H9 (cell line): Measurements from ENCODE around the gene HAUS1. TPM values are rescaled to one million over a fixed set of nuclear protein-coding genes. Genes with fewer than 3 reads are reported as not detected.
A peak's percentile ranks its signal among the peaks of the same experiment; 100 is the strongest.

ENCODE experiments used
- DNase-seq: peaks from one replicate; pipeline ENCODE4 v3.0.0-alpha.2; 2017
- H2AFZ ChIP-seq: one replicate; pipeline ENCODE4 v1.6.1; 2013; ENCODE audit warnings: mild to moderate bottlenecking, low read length, control low read depth, moderate library complexity
- H2AK5ac ChIP-seq: 2 replicates; pipeline ENCODE4 v1.6.1; 2013; ENCODE audit warnings: low read length, control low read depth, mixed read lengths; ENCODE audit not compliant: insufficient read length
- H2BK120ac ChIP-seq: one replicate; pipeline ENCODE4 v1.6.1; 2013; ENCODE audit warnings: low read depth, mild to moderate bottlenecking, low read length, control low read depth, inconsistent platforms; ENCODE audit not compliant: poor library complexity, severe bottlenecking
- H2BK12ac ChIP-seq: 2 replicates; pipeline ENCODE4 v1.6.1; 2013; ENCODE audit warnings: low read length, control low read depth, mixed read lengths, low read depth; ENCODE audit not compliant: insufficient read length
- H2BK15ac ChIP-seq: 2 replicates; pipeline ENCODE4 v1.6.1; 2013; ENCODE audit warnings: low read depth, low read length, control low read depth
- H2BK20ac ChIP-seq: one replicate; pipeline ENCODE4 v1.6.1; 2013; ENCODE audit warnings: low read depth, mild to moderate bottlenecking, low read length, control low read depth, inconsistent platforms; ENCODE audit not compliant: poor library complexity, severe bottlenecking
- H2BK5ac ChIP-seq: 2 replicates; pipeline ENCODE4 v1.6.1; 2013; ENCODE audit warnings: low read length, control low read depth, mixed read lengths; ENCODE audit not compliant: insufficient read length
- H3K14ac ChIP-seq: 2 replicates; pipeline ENCODE4 v1.6.1; 2013; ENCODE audit warnings: low read length, control low read depth; ENCODE audit not compliant: insufficient read depth
- H3K18ac ChIP-seq: 2 replicates; pipeline ENCODE4 v1.6.1; 2013; ENCODE audit warnings: low read depth, mild to moderate bottlenecking, mixed read lengths, low read length, control low read depth; ENCODE audit not compliant: insufficient read length
- H3K23ac ChIP-seq: 2 replicates; pipeline ENCODE4 v1.6.1; 2013; ENCODE audit warnings: low read length, control low read depth, mixed read lengths, low read depth; ENCODE audit not compliant: insufficient read length
- H3K23me2 ChIP-seq: 2 replicates; pipeline ENCODE4 v1.6.1; 2013; ENCODE audit warnings: low read depth, mild to moderate bottlenecking, mixed read lengths, low read length, control low read depth; ENCODE audit not compliant: insufficient read length, poor library complexity, severe bottlenecking
- H3K27ac ChIP-seq: 2 replicates; pipeline ENCODE4 v1.5.1; 2013; ENCODE audit warnings: low read length, control low read depth, mixed read lengths, low read depth; ENCODE audit not compliant: insufficient read length
- H3K27me3 ChIP-seq: 2 replicates; pipeline ENCODE4 v1.6.1; 2013; ENCODE audit warnings: low read length, control low read depth, inconsistent platforms; ENCODE audit not compliant: insufficient read depth
- H3K4ac ChIP-seq: 2 replicates; pipeline ENCODE4 v1.6.1; 2013; ENCODE audit warnings: low read depth, mild to moderate bottlenecking, control low read depth, inconsistent platforms, low read length, moderate library complexity
- H3K4me1 ChIP-seq: 2 replicates; pipeline ENCODE4 v1.6.1; 2013; ENCODE audit warnings: low read length, control low read depth, inconsistent platforms; ENCODE audit not compliant: insufficient read depth
- H3K4me2 ChIP-seq: 2 replicates; pipeline ENCODE4 v1.6.1; 2013; ENCODE audit warnings: low read length, control low read depth, mixed read lengths; ENCODE audit not compliant: insufficient read length, insufficient read depth
- H3K56ac ChIP-seq: 2 replicates; pipeline ENCODE4 v1.6.1; 2013; ENCODE audit warnings: low read depth, mild to moderate bottlenecking, mixed read lengths, low read length, control low read depth; ENCODE audit not compliant: insufficient read length
- H3K79me1 ChIP-seq: 2 replicates; pipeline ENCODE4 v1.6.1; 2013; ENCODE audit warnings: low read depth, mild to moderate bottlenecking, moderate library complexity, low read length, control low read depth, inconsistent platforms; ENCODE audit not compliant: insufficient read depth, poor library complexity, severe bottlenecking
- H3K79me2 ChIP-seq: 2 replicates; pipeline ENCODE4 v1.6.1; 2013; ENCODE audit warnings: low read length, control low read depth, inconsistent platforms; ENCODE audit not compliant: insufficient read depth
- H3K9ac ChIP-seq: 2 replicates; pipeline ENCODE4 v1.6.1; 2013; ENCODE audit warnings: low read length, control low read depth, mixed read lengths; ENCODE audit not compliant: insufficient read length; ENCODE audit errors: extremely low read depth
- H3K9me3 ChIP-seq: one replicate; pipeline ENCODE4 v1.6.1; 2013; ENCODE audit warnings: low read depth, low read length, inconsistent platforms; ENCODE audit not compliant: control insufficient read depth
- H3T11ph ChIP-seq: one replicate; pipeline ENCODE4 v1.6.1; 2013; ENCODE audit warnings: mild to moderate bottlenecking, low read length, control low read depth, inconsistent platforms
- H4K20me1 ChIP-seq: one replicate; pipeline ENCODE4 v1.6.1; 2013; ENCODE audit not compliant: control insufficient read depth, insufficient read length, insufficient read depth
- H4K5ac ChIP-seq: 2 replicates; pipeline ENCODE4 v1.6.1; 2013; ENCODE audit warnings: low read depth, mild to moderate bottlenecking, mixed read lengths, low read length, control low read depth; ENCODE audit not compliant: insufficient read length
- H4K8ac ChIP-seq: replicated peaks from 2 replicates; pipeline ENCODE4 v1.6.1; 2013; ENCODE audit warnings: low read length, control low read depth, mixed read lengths, low read depth; ENCODE audit not compliant: insufficient read length
- H4K91ac ChIP-seq: 2 replicates; pipeline ENCODE4 v1.6.1; 2013; ENCODE audit warnings: low read depth, mild to moderate bottlenecking, moderate library complexity, mixed read lengths, low read length, control low read depth; ENCODE audit not compliant: insufficient read length
- H3K27ac Mint-ChIP-seq, 3 experiments: 2 replicates in 2 of 3; 3 replicates in 1 of 3; pipeline ENCODE4 v1.8.0; 2020 to 2021; ENCODE audit warnings: mixed read lengths in 3 of 3, mild to moderate bottlenecking in 1 of 3, moderate library complexity in 1 of 3
- H3K27me3 Mint-ChIP-seq: 2 replicates; pipeline ENCODE4 v1.8.0; 2021; ENCODE audit warnings: low read depth, mild to moderate bottlenecking, moderate library complexity, mixed read lengths
- H3K36me3 Mint-ChIP-seq, 3 experiments: 2 replicates in 2 of 3; 3 replicates in 1 of 3; pipeline ENCODE4 v1.8.0; 2020 to 2021; ENCODE audit warnings: low read depth in 3 of 3, mixed read lengths in 3 of 3; ENCODE audit not compliant: insufficient read depth in 1 of 3
- H3K4me1 Mint-ChIP-seq, 2 experiments: 2 replicates each; pipeline ENCODE4 v1.8.0; 2020; ENCODE audit warnings: mixed read lengths in 2 of 2
- H3K4me3 Mint-ChIP-seq, 2 experiments: 2 replicates in 1 of 2; 3 replicates in 1 of 2; pipeline ENCODE4 v1.8.0; 2020 to 2021; ENCODE audit warnings: mild to moderate bottlenecking in 2 of 2, mixed read lengths in 2 of 2, moderate library complexity in 1 of 2
- H3K9me3 Mint-ChIP-seq, 2 experiments: 2 replicates in 1 of 2; 3 replicates in 1 of 2; pipeline ENCODE4 v1.8.0; 2020; ENCODE audit warnings: mild to moderate bottlenecking in 2 of 2, mixed read lengths in 2 of 2, moderate library complexity in 1 of 2
- CTCF ChIP-seq: fragments of 200-600 bp; sonication (generic); conservative IDR thresholded peaks from 3 replicates; pipeline ENCODE4 v1.8.0; 2021; ENCODE audit warnings: antibody characterized with exemption, mild to moderate bottlenecking
- WGBS: extraction: QIAGEN DNeasy Blood & Tissue Kit; methylation state at CpG from one replicate; pipeline ENCODE4 v1.1.7; 2013; ENCODE audit warnings: missing lambda C conversion rate, low lambda C conversion rate, mixed read lengths; ENCODE audit not compliant: insufficient read length; ENCODE audit errors: extremely low coverage; 5-methylcytosine and 5-hydroxymethylcytosine counted together
- total RNA-seq: library from RNA; stranded (reverse); gene quantifications from 2 replicates; pipeline ENCODE4 v1.2.1, GENCODE V29; 2021

HAUS1 gene
- total RNA-seq, 1 experiment from 2014 or later: 87.0 TPM

GRCh38 chr18:46110406-46110805 is 6.2 kb downstream of the HAUS1 start:
- Histone ChIP-seq H2AFZ (no peak overlapping the region), H4K8ac (no peak overlapping the region), H3K56ac (no peak overlapping the region), H3K14ac (no peak overlapping the region), H3K79me2 (no peaks in the 10 kb centered on the region), H2BK20ac (no peak overlapping the region), H3K23ac (no peak overlapping the region), H3K27me3 (no peaks in the 10 kb centered on the region), H3K9me3 (no peaks in the 10 kb centered on the region), H4K91ac (no peak overlapping the region), H3T11ph (no peak overlapping the region), H3K23me2 (peaks cover 2% of the 10 kb centered on the region), H2BK5ac (no peak overlapping the region), H3K79me1 (no peaks in the 10 kb centered on the region), H2BK15ac (no peak overlapping the region), H3K4me1 (no peaks in the 10 kb centered on the region), H3K18ac (no peak overlapping the region), H2BK120ac (no peak overlapping the region), H3K27ac (no peak overlapping the region), H2BK12ac (no peak overlapping the region), H4K20me1 (no peaks in the 10 kb centered on the region), H3K4ac (no peak overlapping the region), H4K5ac (no peak overlapping the region), H3K9ac (no peak overlapping the region), H2AK5ac (no peak overlapping the region), H3K4me2 (no peak overlapping the region)
- no peak for TF ChIP-seq CTCF
- peaks cover 0 to 3% of the 10 kb centered on the region in 2 experiments; a peak in 1 of 5 replicates for H3K9me3 Mint-ChIP-seq
- peaks cover 39 to 75% (median 74%) of the 10 kb centered on the region in 3 experiments for H3K36me3 Mint-ChIP-seq
- H3K4me3 Mint-ChIP-seq: no peak overlapping the region
- peak overlapping the region in 1 of 3 experiments; percentile 34; a peak in 1 of 7 replicates for H3K27ac Mint-ChIP-seq
- no peaks in the 10 kb centered on the region for H3K27me3 Mint-ChIP-seq
- WGBS: no CpG with 5 or more reads among the region's 3 CpGs
- no peaks in the 10 kb centered on the region for H3K4me1 Mint-ChIP-seq
- DNase-seq: no peak
